ENCODE data around the gene ITIH1.

ITIH1 gene

GRCh38 chr3:52836986-52837385 lies 59.6 kb downstream of the ITIH1 start:
- TF ChIP-seq CTCF (IDR thresholded peaks at IDR 0.05; ENCODE audit: low read depth, low read length): no peak
- no peak for DNase-seq (ENCODE audit: low read depth, low spot score)
- in situ Hi-C loops (cut with HindIII; ENCODE audit: low sequenced_read_pairs): no loop called here
- no peak overlapping the region for H3K4me3 ChIP-seq (ENCODE audit: low read depth, low read length)

- TF ChIP-seq CTCF (IDR thresholded peaks at IDR 0.05; ENCODE audit: low read depth, low read length): no peak
- no peak overlapping the region for H3K4me3 ChIP-seq (ENCODE audit: low read depth, low read length)
- in situ Hi-C loops (cut with HindIII; ENCODE audit: low sequenced_read_pairs): no loop called here
- DNase-seq (ENCODE audit: low read depth, low spot score): no peak
Observed at GRCh38 chr3:52838561-52839267, 61.3 kb downstream of the ITIH1 start.

- in situ Hi-C loops (cut with HindIII; ENCODE audit: low sequenced_read_pairs): no loop called here
- no peak for TF ChIP-seq CTCF (IDR thresholded peaks at IDR 0.05; ENCODE audit: low read depth, low read length)
- no peak overlapping the region for H3K4me3 ChIP-seq (ENCODE audit: low read depth, low read length)
- DNase-seq (ENCODE audit: low read depth, low spot score): no peak
Observed at GRCh38 chr3:52839268-52839575, 61.8 kb downstream of the ITIH1 start.

GRCh38 chr3:52839892-52840545 lies 62.6 kb downstream of the ITIH1 start:
- H3K4me3 ChIP-seq (ENCODE audit: low read depth, low read length): no peak overlapping the region
- no peak for TF ChIP-seq CTCF (IDR thresholded peaks at IDR 0.05; ENCODE audit: low read depth, low read length)

DNA sequence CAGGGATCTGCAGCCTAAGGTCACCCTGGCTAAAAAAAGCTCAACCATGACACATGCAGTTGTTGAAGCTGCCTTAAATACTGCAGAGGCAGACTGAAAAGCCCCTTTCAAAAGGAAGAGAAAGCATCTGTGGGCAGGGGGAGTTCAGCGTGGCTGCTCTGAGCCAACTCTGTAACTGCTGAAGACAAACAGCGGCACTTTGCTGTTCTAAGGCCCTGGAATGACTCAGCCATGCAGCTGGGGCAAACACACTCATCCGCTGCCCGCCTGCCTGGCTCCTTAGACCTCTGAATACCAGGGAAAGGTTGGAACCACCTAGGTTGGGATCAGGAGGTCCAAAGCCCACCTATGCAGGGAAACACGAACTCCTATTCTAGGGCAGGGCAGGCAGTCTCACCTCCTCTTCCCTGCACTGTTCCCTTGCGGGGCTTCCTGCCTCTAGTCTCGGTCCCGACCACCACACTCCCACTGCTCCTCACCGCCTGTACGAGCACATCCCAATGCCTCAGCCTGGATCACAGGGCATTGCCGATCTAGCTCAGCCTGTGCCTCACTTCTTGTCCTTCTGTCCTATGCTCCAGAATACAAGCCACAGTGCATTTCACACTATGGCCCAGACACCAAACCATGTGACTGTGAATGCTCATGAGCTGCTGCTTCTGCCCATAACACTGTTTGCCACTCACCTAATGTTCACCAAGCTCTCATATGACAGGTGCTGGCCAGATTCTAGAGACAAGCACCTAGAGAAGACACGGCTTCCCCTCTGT lies 64.0 kb downstream of the ITIH1 start:
- no peak for TF ChIP-seq CTCF (IDR thresholded peaks at IDR 0.05; ENCODE audit: low read depth, low read length)
- no peak overlapping the region for H3K4me3 ChIP-seq (ENCODE audit: low read depth, low read length)
- in situ Hi-C loops (cut with HindIII; ENCODE audit: low sequenced_read_pairs): no loop called here
- no peak for DNase-seq (ENCODE audit: low read depth, low spot score)

More at GRCh38 chr3:52839892-52840545, 62.6 kb downstream of the ITIH1 start:
- DNase-seq (ENCODE audit: low read depth, low spot score): no peak
- in situ Hi-C loops (cut with HindIII; ENCODE audit: low sequenced_read_pairs): no loop called here
